GM19023 (cell line): ENCODE data around the gene TOR1B.

ENCODE experiments used
- ATAC-seq: cut with Tn5 transposase; IDR thresholded peaks from one replicate; pipeline ENCODE4 v1.9.1; 2021; ENCODE audit warnings: mild to moderate bottlenecking, moderate library complexity; ENCODE audit not compliant: unreplicated experiment

Gene TOR1B

GRCh38 chr9:129812385-129812784, 9.4 kb downstream of the TOR1B start:
- no peak for ATAC-seq

- ATAC-seq, result no peak
These were observed 10.7 kb downstream of the TOR1B start for GRCh38 chr9:129813661-129814060.

GRCh38 chr9:129814432-129815223, 11.6 kb downstream of the TOR1B start:
- ATAC-seq, result no peak

- no peak for ATAC-seq
These were observed 12.3 kb downstream of the TOR1B start for GRCh38 chr9:129815278-129815677.

- no peak for ATAC-seq
These were observed 13.8 kb downstream of the TOR1B start for GRCh38 chr9:129816501-129817435.

GRCh38 chr9:129822898-129823541, 20.0 kb downstream of the TOR1B start:
- ATAC-seq, result peak; percentile 25

GRCh38 chr9:129823542-129823934, 20.6 kb downstream of the TOR1B start:
- peak; percentile 11 for ATAC-seq

- ATAC-seq, result peak; percentile 82
These were observed 21.1 kb downstream of the TOR1B start, which contains the start of gene TOR1A for GRCh38 chr9:129823935-129824601. Gene TOR1A (minus strand): TSS chr9:129824136. CDS start chr9:129824085, 51 bp downstream.

- ATAC-seq, result no peak
These were observed 23.4 kb downstream of the TOR1B start for GRCh38 chr9:129826344-129826743.

GRCh38 chr9:129826759-129827158, 23.8 kb downstream of the TOR1B start:
- ATAC-seq, result no peak

- ATAC-seq, result no peak
These were observed 25.1 kb downstream of the TOR1B start for GRCh38 chr9:129828051-129828450.

GRCh38 chr9:129828969-129829368, 26.0 kb downstream of the TOR1B start:
- no peak for ATAC-seq

- no peak for ATAC-seq
These were observed 30.0 kb downstream of the TOR1B start for GRCh38 chr9:129832982-129833381.

- ATAC-seq, result peak; percentile 17
These were observed 31.6 kb downstream of the TOR1B start for GRCh38 chr9:129834489-129835127.

- peak; percentile 96 for ATAC-seq
These were observed 32.3 kb downstream of the TOR1B start, which contains the start of the genes C9orf78 and USP20 for GRCh38 chr9:129835128-129835859. Gene C9orf78 (minus strand): TSS chr9:129835275. CDS start chr9:129835221, 54 bp downstream. Gene USP20 (plus strand): TSS chr9:129835458. CDS start chr9:129852556, 17,098 bp downstream.

GRCh38 chr9:129835860-129836223, 32.9 kb downstream of the TOR1B start:
- no peak for ATAC-seq

GRCh38 chr9:129836311-129837007, 33.5 kb downstream of the TOR1B start:
- no peak for ATAC-seq

GRCh38 chr9:129838707-129839259, 35.8 kb downstream of the TOR1B start:
- no peak for ATAC-seq
